ENCODE results near the gene DAZAP2.

- TF ChIP-seq CTCF (IDR thresholded peaks at IDR 0.05; ENCODE audit: low read depth, low read length): no peak
- TF ChIP-seq EZH2phosphoT487 (IDR thresholded peaks at IDR 0.05; ENCODE audit: low read depth): no peak
These were observed 9.0 kb downstream of the DAZAP2 start for GRCh38 chr12:51247523-51248206.

Data from OCI-LY3 (cell line).